T-helper 22 cell (primary cell): Measurements from ENCODE around the gene SLC1A2.

Experiments used
- DNase-seq: peaks from one replicate; pipeline ENCODE4 v3.0.0-alpha.2; 2020; ENCODE audit warnings: low read depth

SLC1A2 gene

GRCh38 chr11:35348898-35349687 is 70.3 kb downstream of the SLC1A2 start:
- DNase-seq: no peak

- DNase-seq: no peak
Observed at GRCh38 chr11:35347921-35348331, 71.4 kb downstream of the SLC1A2 start.

GRCh38 chr11:35347173-35347878 is 72.0 kb downstream of the SLC1A2 start:
- no peak for DNase-seq

- DNase-seq: no peak
Observed at GRCh38 chr11:35346472-35347156, 72.7 kb downstream of the SLC1A2 start.

- no peak for DNase-seq
Observed at GRCh38 chr11:35344681-35345574, 74.4 kb downstream of the SLC1A2 start.

GRCh38 chr11:35343033-35343598 is 76.2 kb downstream of the SLC1A2 start:
- no peak for DNase-seq

- DNase-seq: no peak
Observed at GRCh38 chr11:35340715-35341114, 78.6 kb downstream of the SLC1A2 start.

GRCh38 chr11:35340071-35340470 is 79.3 kb downstream of the SLC1A2 start:
- no peak for DNase-seq

- no peak for DNase-seq
Observed at GRCh38 chr11:35338921-35339320, 80.4 kb downstream of the SLC1A2 start.

- DNase-seq: no peak
Observed at GRCh38 chr11:35337914-35338305, 81.4 kb downstream of the SLC1A2 start.

- no peak for DNase-seq
Observed at GRCh38 chr11:35337136-35337913, 82.0 kb downstream of the SLC1A2 start.

- no peak for DNase-seq
Observed at GRCh38 chr11:35336726-35337125, 82.6 kb downstream of the SLC1A2 start.

- no peak for DNase-seq
Observed at GRCh38 chr11:35335226-35335625, 84.1 kb downstream of the SLC1A2 start.

GRCh38 chr11:35334385-35335090 is 84.8 kb downstream of the SLC1A2 start:
- no peak for DNase-seq

- DNase-seq: no peak
Observed at GRCh38 chr11:35332524-35332923, 86.8 kb downstream of the SLC1A2 start.

- DNase-seq: peak; percentile 10
Observed at GRCh38 chr11:35330931-35331330, 88.4 kb downstream of the SLC1A2 start.

- no peak for DNase-seq
Observed at GRCh38 chr11:35330156-35330889, 89.0 kb downstream of the SLC1A2 start.

GRCh38 chr11:35327829-35328228 is 91.5 kb downstream of the SLC1A2 start:
- DNase-seq: no peak

- DNase-seq: no peak
Observed at GRCh38 chr11:35326266-35326879, 93.0 kb downstream of the SLC1A2 start.
